A549 (cell line): ENCODE results near the gene LIMD2. TPM values are rescaled to one million over a fixed set of nuclear protein-coding genes. Genes with fewer than 3 reads are reported as not detected.

Experiments
- ATAC-seq, 2 experiments: fragments of 200-7000 bp in 1 of 2; fragments of >200 bp in 1 of 2; cut with Nextera tagmentation in 1 of 2; cut with Tn5 transposase in 1 of 2; 3 replicates each; pipeline versions ENCODE4 v1.8.0 to v1.9.1; 2018 to 2020; ENCODE audit warnings: mild to moderate bottlenecking in 1 of 2, moderate library complexity in 1 of 2
- CTCF ChIA-PET: fragments of 300-600 bp; sonication (Branson Sonifier 250); formaldehyde crosslinking; extraction: SDS; loops from one replicate; lab custom pipeline; 2021; ENCODE audit warnings: antibody characterized with exemption, inconsistent platforms; lab: Yijun Ruan, JAX
- POLR2A ChIA-PET: fragments of 350-600 bp; formaldehyde crosslinking; extraction: SDS; loops from one replicate; lab custom pipeline; 2021; ENCODE audit warnings: antibody characterized with exemption, inconsistent platforms; lab: Yijun Ruan, JAX
- DNase-seq, 2 experiments: peaks; one replicate each; pipeline versions ENCODE4 v3.0.0 to v3.0.0-alpha.2; 2011 to 2016; ENCODE audit warnings: low read depth in 1 of 2, low spot score in 1 of 2
- FAIRE-seq: peaks from 2 replicates; lab custom pipeline; 2011; peaks lifted over from hg19 to GRCh38; lab: Jason Lieb, UNC
- H3K27ac ChIP-seq, 2 experiments: fragments of >200 bp; sonication (Bioruptor Twin); formaldehyde crosslinking; 3 replicates each; pipeline ENCODE4 v1.5.1; 2016 to 2017
- H3K4me1 ChIP-seq: fragments of >200 bp; sonication (Bioruptor Twin); formaldehyde crosslinking; 3 replicates; pipeline ENCODE4 v1.6.1; 2016
- H3K4me2 ChIP-seq: fragments of >200 bp; sonication (Bioruptor Twin); formaldehyde crosslinking; 3 replicates; pipeline ENCODE4 v1.6.1; 2016
- H3K4me3 ChIP-seq: fragments of >200 bp; sonication (Bioruptor Twin); formaldehyde crosslinking; 3 replicates; pipeline ENCODE4 v1.5.1; 2016
- H3K9me3 ChIP-seq: fragments of >200 bp; sonication (Bioruptor Twin); formaldehyde crosslinking; 3 replicates; pipeline ENCODE4 v1.6.1; 2016
- BHLHE40 ChIP-seq: IDR thresholded peaks from 2 replicates; pipeline ENCODE4 v1.6.1; 2012; ENCODE audit warnings: low read depth, low read length, inconsistent platforms
- CBX2 ChIP-seq: fragments of 200-600 bp; sonication (generic); IDR thresholded peaks from 2 replicates; pipeline ENCODE4 v1.6.1; 2016; ENCODE audit warnings: low read depth, mild to moderate bottlenecking, borderline replicate concordance
- CEBPB ChIP-seq, 2 experiments: fragments of >200 bp in 1 of 2; sonication (Bioruptor Twin) in 1 of 2; formaldehyde crosslinking in 1 of 2; IDR thresholded peaks; 2 replicates each; pipeline ENCODE4 v1.6.1; 2012 to 2016
- CHD2 ChIP-seq: fragments of 150-350 bp; IDR thresholded peaks from 2 replicates; pipeline ENCODE4 v1.6.1; 2014; ENCODE audit warnings: low read length; ENCODE audit not compliant: partially characterized antibody
- CHD4 ChIP-seq: fragments of 200-600 bp; sonication (generic); IDR thresholded peaks from 2 replicates; pipeline ENCODE4 v1.6.1; 2016; ENCODE audit warnings: antibody characterized with exemption, mild to moderate bottlenecking, borderline replicate concordance
- CTCF ChIP-seq: fragments of >200 bp; sonication (Bioruptor Twin); formaldehyde crosslinking; IDR thresholded peaks from 3 replicates; pipeline ENCODE4 v1.5.1; 2016
- E2F6 ChIP-seq: IDR thresholded peaks from 2 replicates; pipeline ENCODE4 v1.6.1; 2012; ENCODE audit warnings: low read depth, borderline replicate concordance
- EHMT2 ChIP-seq: fragments of 200-600 bp; sonication (generic); IDR thresholded peaks from 2 replicates; pipeline ENCODE4 v1.6.1; 2016; ENCODE audit warnings: antibody characterized with exemption, low read depth, mild to moderate bottlenecking, moderate library complexity
- ESRRA ChIP-seq: fragments of 150-350 bp; IDR thresholded peaks from 2 replicates; pipeline ENCODE4 v1.6.1; 2014; ENCODE audit warnings: mild to moderate bottlenecking, low read length, borderline replicate concordance
- HEYL ChIP-seq: fragments of 250-450 bp; sonication (Bioruptor Pico); IDR thresholded peaks from 2 replicates; pipeline ENCODE4 v1.8.0; 2021; ENCODE audit warnings: mild to moderate bottlenecking, moderate library complexity
- HOXB13 ChIP-seq: fragments of 250-450 bp; sonication (Bioruptor Pico); IDR thresholded peaks from 2 replicates; pipeline ENCODE4 v1.5.0; 2020; ENCODE audit warnings: low read depth, mild to moderate bottlenecking, moderate library complexity
- HOXB5 ChIP-seq: fragments of 250-450 bp; sonication (Bioruptor Pico); IDR thresholded peaks from 2 replicates; pipeline ENCODE4 v1.5.0; 2020; ENCODE audit warnings: mild to moderate bottlenecking, moderate library complexity
- JUN ChIP-seq, 2 experiments: fragments of >200 bp; sonication (Bioruptor Twin); formaldehyde crosslinking; IDR thresholded peaks; 2 replicates in 1 of 2; 3 replicates in 1 of 2; pipeline ENCODE4 v1.6.1; 2016 to 2017
- KDM5A ChIP-seq: fragments of 200-600 bp; sonication (generic); IDR thresholded peaks from 2 replicates; pipeline ENCODE4 v1.6.1; 2016; ENCODE audit warnings: antibody characterized with exemption, mild to moderate bottlenecking
- MAFK ChIP-seq: fragments of 450-650 bp; IDR thresholded peaks from 2 replicates; pipeline ENCODE4 v1.6.1; 2014; ENCODE audit not compliant: partially characterized antibody
- MAZ ChIP-seq: fragments of 150-350 bp; IDR thresholded peaks from 2 replicates; pipeline ENCODE4 v1.6.1; 2014; ENCODE audit warnings: antibody characterized with exemption, low read depth, low read length, borderline replicate concordance
- PBX3 ChIP-seq: IDR thresholded peaks from 2 replicates; pipeline ENCODE4 v1.6.1; 2012
- PHF8 ChIP-seq: fragments of 200-600 bp; sonication (generic); IDR thresholded peaks from 2 replicates; pipeline ENCODE4 v1.6.1; 2016; ENCODE audit warnings: low read depth, mild to moderate bottlenecking, antibody characterized with exemption, moderate library complexity, borderline replicate concordance
- POLR2A ChIP-seq: IDR thresholded peaks from 2 replicates; pipeline ENCODE4 v1.6.1; 2012; ENCODE audit warnings: mild to moderate bottlenecking, low read length
- RAD21 ChIP-seq, 2 experiments: fragments of >200 bp in 1 of 2; sonication (Bioruptor Twin) in 1 of 2; formaldehyde crosslinking in 1 of 2; IDR thresholded peaks in 1 of 2; conservative IDR thresholded peaks in 1 of 2; 2 replicates in 1 of 2; 3 replicates in 1 of 2; pipeline ENCODE4 v1.6.1; 2012 to 2018; ENCODE audit warnings: inconsistent platforms in 1 of 2
- RARB ChIP-seq: fragments of 250-450 bp; sonication (Bioruptor Pico); IDR thresholded peaks from 2 replicates; pipeline ENCODE4 v1.8.0; 2021; ENCODE audit warnings: mild to moderate bottlenecking, moderate library complexity
- RNF2 ChIP-seq: fragments of 200-600 bp; sonication (generic); IDR thresholded peaks from 2 replicates; pipeline ENCODE4 v1.6.1; 2016; ENCODE audit warnings: low read depth, mild to moderate bottlenecking, antibody characterized with exemption, moderate library complexity, borderline replicate concordance
- SMC3 ChIP-seq: fragments of >200 bp; sonication (Bioruptor Twin); formaldehyde crosslinking; IDR thresholded peaks from 3 replicates; pipeline ENCODE4 v1.6.1; 2018; ENCODE audit warnings: inconsistent platforms
- ZC3H11A ChIP-seq: fragments of 450-650 bp; IDR thresholded peaks from 2 replicates; pipeline ENCODE4 v1.6.1; 2014; ENCODE audit warnings: antibody characterized with exemption, mild to moderate bottlenecking
- ZFP36 ChIP-seq: fragments of 450-650 bp; IDR thresholded peaks from 2 replicates; pipeline ENCODE4 v1.6.1; 2014; ENCODE audit warnings: borderline replicate concordance; ENCODE audit not compliant: partially characterized antibody
- ZNF302 ChIP-seq: fragments of 250-450 bp; sonication (Bioruptor Pico); IDR thresholded peaks from 2 replicates; pipeline ENCODE4 v1.9.0; 2021; ENCODE audit warnings: inconsistent platforms, mild to moderate bottlenecking, moderate library complexity
- WGBS: methylation state at CpG from one replicate; pipeline ENCODE4 v1.1.6; 2017; ENCODE audit errors: missing lambda C conversion rate; 5-methylcytosine and 5-hydroxymethylcytosine counted together
- polyA plus RNA-seq, 4 experiments: library from polyadenylated mRNA; depleted of rRNA in 3 of 4; stranded (reverse); fragments of >200 nt; fragmentation: RNase III in 1 of 4; extraction: RNeasy Plus Mini Kit Qiagen cat#74134 plus additional on column Dnase treatment in 1 of 4; gene quantifications; 2 replicates in 3 of 4; 3 replicates in 1 of 4; pipeline ENCODE4 v1.2.3, GENCODE V29; 2011 to 2017

Gene LIMD2
- polyA plus RNA-seq, 2 of the 4 experiments (the other 2 are of a cell fraction) = 6.0 to 14.5 TPM

GRCh38 chr17:63696381-63696961, 3.5 kb downstream of the LIMD2 start:
- ATAC-seq = peak; percentile 20 to 59; a peak in 3 of 6 replicates
- Histone ChIP-seq H3K4me3 (no peak overlapping the region), H3K27ac (no peak overlapping the region), H3K9me3 (no peaks in the 10 kb centered on the region), H3K4me1 (0 out of 3 replicates have a peak, but pooled peaks cover 6% of the 10 kb centered on the region)
- no peak for FAIRE-seq
- TF ChIP-seq RAD21 (conservative IDR thresholded peaks at IDR 0.05 in 1 of 2, IDR thresholded peaks at IDR 0.05 in 1 of 2) (peak; percentile 18 to 30; a peak in 2 of 5 replicates), CBX2 (no peak), CEBPB (IDR thresholded peaks at IDR 0.05) (0 out of 4 replicates have a peak, but pooled peaks of 1 of the 2 experiments have one; percentile 55), SMC3 (peak; percentile 28; the same call in 2 of the 3 replicates), ESRRA (no peak), EHMT2 (no peak), JUN (IDR thresholded peaks at IDR 0.05) (0 out of 5 replicates have a peak, but pooled peaks of 1 of the 2 experiments have one; percentile 7), CTCF (peak; percentile 21; the same call in 2 of the 3 replicates), KDM5A (no peak)
- TF ChIP-seq, all 56 proteins: peak for 5
- CTCF ChIA-PET = interaction anchor here (0.6 to 7.0 kb wide), 15 partner anchors 10 to 271 kb away, joined by 3 to 116 read pairs (median 4); partner anchors contain the start of gene MAP3K3
- 75% methylated on average over 7 of the region's 9 CpGs for WGBS
- peak; percentile 65 to 71 for DNase-seq
- POLR2A ChIA-PET = no interaction called here
- H3K4me2 ChIP-seq = no peak overlapping the region

GRCh38 chr17:63695889-63696288, 4.0 kb downstream of the LIMD2 start:
- H3K27ac ChIP-seq = no peak overlapping the region
- DNase-seq (no peak), FAIRE-seq (no peak), ATAC-seq (no peak)
- CTCF ChIA-PET = interaction anchor here (0.7 to 7.0 kb wide), 8 partner anchors 11 to 270 kb away, joined by 3 to 116 read pairs (median 8); no protein-coding TSS in a partner anchor
- 0 out of 3 replicates have a peak, but pooled peaks cover 6% of the 10 kb centered on the region for H3K4me1 ChIP-seq
- H3K4me3 ChIP-seq = no peak overlapping the region
- POLR2A ChIA-PET = interaction anchor here (1.1 kb wide), 1 partner anchor 108 kb away, joined by 3 read pairs; no protein-coding TSS in a partner anchor
- no peaks in the 10 kb centered on the region for H3K9me3 ChIP-seq
- TF ChIP-seq ZC3H11A (no peak), CHD4 (no peak), PBX3 (no peak), ZNF302 (CRISPR knock-in tag) (no peak), CHD2 (no peak), MAFK (no peak), POLR2A (no peak), HOXB13 (CRISPR knock-in tag) (no peak), BHLHE40 (no peak), MAZ (no peak), HOXB5 (no peak), EHMT2 (no peak), RARB (CRISPR knock-in tag) (no peak), E2F6 (no peak), PHF8 (no peak), HEYL (CRISPR knock-in tag) (no peak), ZFP36 (no peak), RNF2 (no peak), JUN (IDR thresholded peaks at IDR 0.05) (no peak)
- WGBS = 87% methylated on average over 6 of the region's 6 CpGs
- H3K4me2 ChIP-seq = no peak overlapping the region
